Effector memory CD4-positive, alpha-beta T cell (primary cell): ENCODE data around the gene CPNE4.
"Not testable (repeated sequence)": the region's sequence is repeated elsewhere in the genome, so short reads cannot be mapped to it uniquely, and the experiment has no call there.

Experiments used
- DNase-seq, 3 donors: peaks; one replicate each; pipeline ENCODE4 v3.0.0-alpha.2; 2020
- H3K27ac ChIP-seq: 2 replicates; pipeline ENCODE4 v1.7.0; 2013; ENCODE audit warnings: mild to moderate bottlenecking, low read length, moderate library complexity; ENCODE audit not compliant: insufficient read depth, poor library complexity, severe bottlenecking
- H3K27me3 ChIP-seq: replicated peaks from 2 replicates; pipeline ENCODE4 v1.7.0; 2013; ENCODE audit warnings: mild to moderate bottlenecking, low read length; ENCODE audit not compliant: insufficient read depth, control insufficient read depth, poor library complexity, severe bottlenecking
- H3K36me3 ChIP-seq: 2 replicates; pipeline ENCODE4 v1.7.0; 2013; ENCODE audit warnings: mild to moderate bottlenecking, low read length, moderate library complexity; ENCODE audit not compliant: control insufficient read depth, insufficient read depth
- H3K4me1 ChIP-seq: 2 replicates; pipeline ENCODE4 v1.7.0; 2013; ENCODE audit warnings: low read length, mild to moderate bottlenecking; ENCODE audit not compliant: control insufficient read depth, insufficient read depth, poor library complexity, severe bottlenecking
- H3K4me3 ChIP-seq: 2 replicates; pipeline ENCODE4 v1.7.0; 2013; ENCODE audit warnings: low read length, low read depth, mild to moderate bottlenecking; ENCODE audit not compliant: insufficient read depth, poor library complexity, severe bottlenecking
- H3K9me3 ChIP-seq: 2 replicates; pipeline ENCODE4 v1.7.0; 2013; ENCODE audit warnings: mild to moderate bottlenecking, low read length, moderate library complexity; ENCODE audit not compliant: control insufficient read depth

Gene CPNE4

GRCh38 chr3:132044874-132045273 lies 10.1 kb upstream of the CPNE4 start:
- H3K4me1 ChIP-seq, H3K27me3 ChIP-seq, H3K27ac ChIP-seq, H3K9me3 ChIP-seq, H3K36me3 ChIP-seq, H3K4me3 ChIP-seq, DNase-seq: not testable (repeated sequence)

GRCh38 chr3:132042681-132043080 lies 7.9 kb upstream of the CPNE4 start:
- H3K4me1 ChIP-seq, result no peaks in the 10 kb centered on the region
- H3K27me3 ChIP-seq, result no peaks in the 10 kb centered on the region
- H3K27ac ChIP-seq, result no peak overlapping the region
- DNase-seq, result no peak
- H3K36me3 ChIP-seq, result no peaks in the 10 kb centered on the region
- no peak overlapping the region for H3K4me3 ChIP-seq
- H3K9me3 ChIP-seq, result no peaks in the 10 kb centered on the region

- no peak for DNase-seq
- Histone ChIP-seq H3K27ac (no peak overlapping the region), H3K27me3 (peaks cover 19% of the 10 kb centered on the region), H3K9me3 (no peaks in the 10 kb centered on the region), H3K36me3 (no peaks in the 10 kb centered on the region), H3K4me1 (no peaks in the 10 kb centered on the region), H3K4me3 (no peak overlapping the region)
Observed at GRCh38 chr3:132038198-132038825, 3.5 kb upstream of the CPNE4 start.

- no peak overlapping the region for H3K27ac ChIP-seq
- H3K36me3 ChIP-seq, result no peaks in the 10 kb centered on the region
- no peak overlapping the region for H3K4me3 ChIP-seq
- H3K4me1 ChIP-seq, result no peaks in the 10 kb centered on the region
- H3K27me3 ChIP-seq, result peaks cover 19% of the 10 kb centered on the region
- no peak for DNase-seq
- no peaks in the 10 kb centered on the region for H3K9me3 ChIP-seq
Observed at GRCh38 chr3:132037581-132037980, 2.8 kb upstream of the CPNE4 start.

- no peaks in the 10 kb centered on the region for H3K9me3 ChIP-seq
- no peak overlapping the region for H3K4me3 ChIP-seq
- no peak for DNase-seq
- no peaks in the 10 kb centered on the region for H3K36me3 ChIP-seq
- peaks cover 19% of the 10 kb centered on the region for H3K27me3 ChIP-seq
- H3K27ac ChIP-seq, result no peak overlapping the region
- no peaks in the 10 kb centered on the region for H3K4me1 ChIP-seq
Observed at GRCh38 chr3:132037056-132037455, 2.2 kb upstream of the CPNE4 start.

GRCh38 chr3:132034097-132034485 lies 723 bp downstream of the CPNE4 start:
- no peaks in the 10 kb centered on the region for H3K36me3 ChIP-seq
- no peak overlapping the region for H3K27ac ChIP-seq
- H3K4me1 ChIP-seq, result no peaks in the 10 kb centered on the region
- no peaks in the 10 kb centered on the region for H3K9me3 ChIP-seq
- H3K27me3 ChIP-seq, result peaks cover 24% of the 10 kb centered on the region
- H3K4me3 ChIP-seq, result no peak overlapping the region
- DNase-seq, result no peak

- peaks cover 24% of the 10 kb centered on the region for H3K27me3 ChIP-seq
- H3K27ac ChIP-seq, result no peak overlapping the region
- no peak overlapping the region for H3K4me3 ChIP-seq
- no peaks in the 10 kb centered on the region for H3K9me3 ChIP-seq
- no peak for DNase-seq
- no peaks in the 10 kb centered on the region for H3K4me1 ChIP-seq
- no peaks in the 10 kb centered on the region for H3K36me3 ChIP-seq
Observed at GRCh38 chr3:132033471-132033870, 1.3 kb downstream of the CPNE4 start.

GRCh38 chr3:132032959-132033358 lies 1.9 kb downstream of the CPNE4 start:
- H3K27me3 ChIP-seq, result peaks cover 24% of the 10 kb centered on the region
- no peak overlapping the region for H3K27ac ChIP-seq
- DNase-seq, result no peak
- no peaks in the 10 kb centered on the region for H3K36me3 ChIP-seq
- H3K4me1 ChIP-seq, result no peaks in the 10 kb centered on the region
- no peak overlapping the region for H3K4me3 ChIP-seq
- no peaks in the 10 kb centered on the region for H3K9me3 ChIP-seq

GRCh38 chr3:132029182-132029902 lies 5.5 kb downstream of the CPNE4 start:
- Histone ChIP-seq H3K27ac (no peak overlapping the region), H3K27me3 (peaks cover 10% of the 10 kb centered on the region), H3K4me3 (no peak overlapping the region), H3K36me3 (no peaks in the 10 kb centered on the region), H3K4me1 (no peaks in the 10 kb centered on the region), H3K9me3 (no peaks in the 10 kb centered on the region)
- DNase-seq, result peak in 1 of 3 donors; percentile 23

GRCh38 chr3:132022914-132023313 lies 11.9 kb downstream of the CPNE4 start:
- H3K27ac ChIP-seq, result no peak overlapping the region
- H3K9me3 ChIP-seq, result no peaks in the 10 kb centered on the region
- H3K36me3 ChIP-seq, result no peaks in the 10 kb centered on the region
- no peaks in the 10 kb centered on the region for H3K27me3 ChIP-seq
- no peak for DNase-seq
- H3K4me3 ChIP-seq, result no peak overlapping the region
- H3K4me1 ChIP-seq, result no peaks in the 10 kb centered on the region
